Measurements from ENCODE around the gene NBAS. TPM values are rescaled to one million over a fixed set of nuclear protein-coding genes. Genes with fewer than 3 reads are reported as not detected.
"Not testable (repeated sequence)": the region's sequence is repeated elsewhere in the genome, so short reads cannot be mapped to it uniquely, and the experiment has no call there.

The NBAS gene
- total RNA-seq, 1 donor from 2014 or later = 86.4 TPM

DNA sequence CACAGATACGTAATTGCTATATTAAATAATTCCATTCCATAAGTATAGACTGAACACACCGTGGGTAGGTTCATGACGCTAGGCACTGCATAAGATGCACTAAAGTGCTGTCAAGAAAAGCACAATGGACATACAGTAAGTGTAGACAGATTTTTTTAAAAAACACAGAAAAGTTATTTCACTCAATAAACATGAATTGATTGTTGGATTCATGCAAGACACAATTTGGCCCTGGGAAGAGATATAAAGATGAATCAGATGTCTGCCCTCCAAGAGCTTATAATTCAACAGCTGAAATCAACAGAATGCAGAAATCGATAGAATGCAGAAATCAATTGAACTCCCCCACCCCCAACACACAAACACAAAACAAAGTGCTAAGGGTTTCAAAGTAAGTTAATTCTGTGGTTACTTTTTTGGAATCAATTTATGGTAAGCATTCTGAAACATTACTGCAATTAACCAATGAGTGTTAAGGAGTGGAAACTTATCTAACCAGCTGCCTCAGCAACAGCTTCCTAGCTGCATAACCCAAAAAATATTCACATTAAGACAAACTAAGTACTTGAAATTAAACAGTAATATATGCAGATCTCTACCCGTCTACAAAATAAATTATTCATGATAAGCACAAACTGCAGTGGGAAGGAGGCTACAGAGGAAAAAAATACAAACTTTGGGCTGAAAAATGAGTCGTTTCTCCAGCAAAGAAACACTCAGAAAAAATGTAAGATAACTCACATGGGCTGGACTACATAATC is 1.6 kb downstream of the NBAS start:
- DNase-seq (ENCODE audit: low read depth) = no peak

DNA sequence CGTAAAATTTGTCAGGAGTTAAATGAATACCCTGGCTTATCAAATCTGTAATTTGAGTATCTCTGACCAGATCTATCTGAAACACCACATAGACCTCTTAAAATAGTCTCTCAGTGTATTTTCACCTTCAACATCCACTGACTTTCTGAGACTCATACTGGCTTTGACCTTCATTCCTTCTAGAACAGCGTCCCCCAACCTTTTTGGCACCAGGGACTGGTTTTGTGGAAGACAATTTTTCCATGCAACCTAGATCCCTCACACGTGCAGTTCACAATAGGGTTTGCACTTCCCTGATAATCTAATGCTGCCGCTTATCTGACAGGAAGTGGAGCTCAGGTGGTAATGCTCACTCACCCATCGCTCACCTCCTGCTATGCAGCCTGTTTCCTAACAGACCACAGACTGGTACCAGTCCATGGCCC is 3.2 kb downstream of the NBAS start:
- DNase-seq (ENCODE audit: low read depth) = no peak

DNA sequence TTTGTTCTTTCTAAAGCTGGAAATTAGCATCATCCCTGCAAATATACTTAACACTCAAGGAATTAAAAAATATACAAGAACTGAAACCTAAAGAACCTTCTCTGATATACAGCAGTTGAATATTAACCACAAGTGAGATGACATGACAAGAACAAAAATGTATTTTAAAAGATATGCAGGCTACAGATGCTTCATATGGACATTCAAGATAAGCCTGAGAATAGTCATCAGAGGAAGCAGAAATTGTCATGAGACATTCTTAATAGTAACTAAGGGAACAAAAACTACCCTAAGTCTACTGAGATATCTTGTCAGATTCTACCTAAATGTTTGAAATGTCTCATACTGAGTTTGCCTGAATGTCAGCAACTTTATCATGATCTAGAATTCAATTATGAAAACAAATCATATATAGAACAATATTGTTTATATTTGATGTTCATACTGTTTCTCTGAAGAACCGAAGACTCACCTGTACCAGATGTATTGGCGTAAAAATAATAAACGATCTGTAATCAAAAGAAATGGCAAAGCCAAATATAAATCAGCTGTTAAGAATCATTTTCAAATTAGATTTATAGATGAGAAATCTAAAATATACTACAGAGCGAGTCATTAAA is 4.7 kb downstream of the NBAS start:
- DNase-seq (ENCODE audit: low read depth) = no peak

DNA sequence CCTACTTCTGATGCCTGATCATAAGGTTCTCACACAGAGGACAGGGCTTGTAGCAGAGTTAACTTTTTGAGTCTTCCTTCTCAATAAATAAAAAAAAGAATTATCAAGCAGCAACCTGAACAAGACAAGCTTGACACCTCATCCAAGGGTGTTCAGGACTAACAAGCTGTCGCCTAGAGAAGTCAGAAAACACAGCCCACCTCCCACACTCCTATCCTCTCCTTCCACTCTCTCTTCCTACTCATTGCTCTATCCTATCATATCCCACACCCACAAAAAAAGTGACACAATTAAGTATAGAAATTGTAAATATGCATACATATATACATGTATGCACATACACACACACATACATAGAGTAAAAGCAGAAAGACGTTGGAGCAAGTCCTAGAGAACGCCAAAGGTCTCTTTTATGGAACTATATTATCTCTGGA is 5.4 kb downstream of the NBAS start:
- no peak for DNase-seq (ENCODE audit: low read depth)

DNA sequence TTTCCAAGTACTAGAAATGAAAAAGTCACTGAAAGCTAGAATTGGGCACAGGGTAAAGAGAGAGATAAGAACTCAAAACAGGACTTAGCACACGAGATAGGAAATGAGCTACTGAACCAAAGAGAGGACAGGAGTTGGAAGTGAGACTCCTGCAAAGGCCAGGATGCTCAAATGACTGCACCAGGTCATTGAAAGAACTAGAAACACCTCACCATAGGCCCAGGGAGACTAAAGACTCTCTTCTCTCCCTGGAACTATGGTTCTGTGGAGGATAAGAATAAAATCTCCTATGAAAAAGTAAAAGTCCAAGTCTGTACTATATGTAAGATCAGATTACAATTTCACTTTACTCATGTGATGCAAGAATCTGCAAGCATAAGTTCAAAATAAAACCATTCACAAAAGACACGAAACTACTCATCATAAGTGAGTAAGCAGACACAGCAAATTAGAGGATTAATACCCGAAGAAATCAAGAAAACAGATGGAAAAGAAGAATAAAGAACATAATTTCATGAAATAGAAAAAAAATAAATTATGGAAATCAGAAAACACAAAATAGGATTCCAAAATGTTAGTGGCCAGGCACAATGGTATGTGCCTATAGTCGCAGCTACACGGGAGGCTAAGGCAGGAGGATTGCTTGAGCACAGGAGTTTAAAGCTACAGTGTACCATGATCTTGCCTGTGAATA is 6.5 kb downstream of the NBAS start:
- DNase-seq (ENCODE audit: low read depth) = no peak

DNA sequence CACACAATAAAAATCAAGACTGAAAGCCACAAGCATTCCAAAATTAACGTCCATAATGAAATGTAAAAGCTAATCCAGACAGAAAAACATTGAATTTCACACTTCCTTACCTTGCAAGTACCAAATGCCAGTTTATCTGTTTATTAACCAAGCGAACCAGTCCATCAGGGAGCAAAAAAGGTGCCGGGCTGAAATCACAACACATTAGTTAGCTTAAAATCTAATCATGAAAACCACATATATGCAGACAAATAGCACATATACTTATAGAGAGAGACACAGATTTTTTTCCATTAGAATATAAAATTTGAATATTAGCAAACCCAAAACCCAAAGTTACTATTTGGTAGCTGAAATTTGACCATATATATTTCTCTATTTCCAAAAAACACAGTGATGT is 7.2 kb downstream of the NBAS start:
- DNase-seq (ENCODE audit: low read depth) = no peak

DNA sequence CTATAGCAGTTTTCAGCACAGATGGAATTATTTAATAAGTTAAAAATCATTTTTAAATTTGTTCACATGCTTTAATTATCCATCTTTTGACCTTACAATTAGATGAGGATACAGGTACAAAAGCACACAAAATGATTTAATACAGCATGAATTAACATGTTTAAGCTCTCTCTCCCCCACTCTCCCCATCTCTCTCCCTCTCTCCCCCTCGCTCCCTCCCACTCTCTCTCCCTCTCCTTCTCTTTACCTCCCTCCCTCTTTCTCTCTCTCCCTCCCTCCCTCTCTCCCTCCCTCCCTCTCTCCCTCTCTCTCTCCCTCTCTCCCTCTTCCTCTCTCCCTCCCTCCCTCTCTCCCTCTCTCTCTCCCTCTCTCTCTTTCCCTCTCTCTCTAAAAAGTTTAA is 7.6 kb downstream of the NBAS start:
- DNase-seq (ENCODE audit: low read depth) = no peak

DNA sequence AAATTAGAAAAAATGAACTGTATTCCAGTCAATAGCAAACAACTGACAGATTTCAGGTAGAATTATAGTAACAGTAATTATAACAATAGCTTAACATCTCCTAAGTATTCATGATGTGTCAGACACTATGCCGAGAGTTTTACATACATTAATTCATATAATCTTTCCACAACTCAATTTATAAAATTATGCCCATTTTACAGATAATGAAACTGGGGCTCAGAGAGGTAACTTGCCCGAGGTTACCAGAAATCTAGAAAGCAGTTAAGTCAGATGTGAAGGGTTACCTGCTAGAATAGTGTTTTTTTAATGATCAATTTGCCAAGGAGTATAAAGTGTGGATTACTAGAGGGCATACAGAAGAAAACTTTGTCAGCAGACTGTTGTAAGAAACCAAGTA is 12.2 kb downstream of the NBAS start:
- DNase-seq (ENCODE audit: low read depth) = no peak

DNA sequence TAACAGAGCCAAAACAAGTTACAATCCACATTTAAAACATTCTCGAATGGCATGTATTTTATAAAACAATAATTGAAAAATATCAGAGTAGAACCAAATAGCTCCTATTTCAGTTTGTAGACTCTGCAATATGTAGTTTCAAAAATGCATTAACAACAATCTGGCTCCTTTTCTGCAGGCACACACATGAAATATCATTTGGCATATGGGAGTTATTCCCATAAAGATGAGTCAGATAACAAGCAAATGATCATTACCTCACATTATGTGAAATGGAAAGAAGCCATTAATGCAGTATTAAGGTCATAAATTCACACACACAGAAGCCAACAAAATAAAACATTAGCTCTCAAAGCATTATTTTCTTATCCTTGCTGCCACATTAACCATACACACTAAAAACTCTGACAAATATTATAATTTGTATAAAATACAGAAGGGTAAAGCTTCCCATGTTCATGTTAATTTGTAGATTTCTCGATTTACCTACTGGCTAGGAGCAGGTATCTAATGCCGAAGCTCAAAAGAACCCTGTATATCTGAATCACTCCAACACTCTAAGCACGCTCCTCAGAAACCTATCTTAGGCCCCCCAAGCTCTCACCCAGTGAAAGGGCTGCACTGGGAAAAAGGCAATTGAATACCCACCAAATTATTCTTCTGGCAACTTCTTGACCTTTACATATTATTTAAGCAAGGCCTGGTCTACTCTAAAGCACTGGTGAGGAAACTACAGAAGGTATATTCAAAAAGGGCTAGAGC is 13.8 kb downstream of the NBAS start:
- DNase-seq (ENCODE audit: low read depth) = no peak

DNA sequence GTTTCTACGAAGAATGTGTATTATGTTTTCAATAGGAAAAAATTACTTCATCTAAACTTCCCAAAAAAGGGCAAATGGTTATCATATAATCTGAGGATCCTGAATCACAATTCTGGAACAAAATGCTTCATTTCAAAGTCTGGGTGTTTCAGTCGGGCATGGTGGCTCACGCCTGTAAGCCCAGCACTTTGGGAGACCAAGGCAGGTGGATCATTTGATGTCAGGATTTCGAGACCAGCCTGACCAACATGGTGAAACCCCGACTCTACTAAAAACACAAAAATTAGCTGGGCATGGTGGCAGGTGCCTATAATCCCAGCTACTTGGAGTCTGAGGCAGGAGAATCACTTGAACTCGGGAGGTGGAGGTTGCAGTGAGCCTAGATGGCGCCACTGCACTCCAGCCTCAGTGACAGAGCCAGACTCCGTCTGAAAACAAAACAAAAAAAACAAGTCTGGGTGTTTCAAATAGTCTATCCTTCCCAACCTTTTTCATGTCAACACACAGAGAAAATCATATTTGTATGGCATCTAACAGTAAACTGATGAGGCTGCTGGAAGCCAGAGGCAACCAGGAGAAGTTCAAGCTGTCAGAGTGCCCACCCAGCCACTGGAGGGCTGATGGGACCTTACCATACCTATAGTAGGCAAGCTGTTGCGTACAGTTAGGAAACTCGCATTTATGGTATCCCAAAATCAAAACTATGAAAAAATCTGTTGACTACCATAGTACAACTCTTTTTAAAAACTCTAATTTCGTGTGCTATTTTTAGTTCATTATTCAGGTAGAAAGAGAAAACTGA is 14.6 kb downstream of the NBAS start:
- no peak for DNase-seq (ENCODE audit: low read depth)

DNA sequence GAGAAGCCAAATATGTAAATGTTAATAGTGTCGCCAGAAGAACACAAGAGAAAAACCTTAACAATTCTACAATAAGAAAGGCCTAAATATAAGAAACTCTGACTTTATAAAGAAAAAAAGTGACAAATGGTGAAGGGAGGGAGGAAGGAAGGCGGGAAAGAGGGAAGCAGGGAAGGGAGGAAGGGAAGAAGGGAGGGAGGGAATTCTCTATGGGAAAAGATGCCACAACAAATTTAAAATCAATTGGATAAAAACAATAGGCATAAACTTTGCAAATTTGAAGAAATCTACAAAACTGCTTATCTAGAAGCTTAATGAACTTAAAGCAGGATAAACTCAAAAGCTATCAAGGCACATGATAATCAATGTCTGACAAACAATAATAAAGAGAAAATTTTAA is 16.9 kb downstream of the NBAS start:
- no peak for DNase-seq (ENCODE audit: low read depth)

DNA sequence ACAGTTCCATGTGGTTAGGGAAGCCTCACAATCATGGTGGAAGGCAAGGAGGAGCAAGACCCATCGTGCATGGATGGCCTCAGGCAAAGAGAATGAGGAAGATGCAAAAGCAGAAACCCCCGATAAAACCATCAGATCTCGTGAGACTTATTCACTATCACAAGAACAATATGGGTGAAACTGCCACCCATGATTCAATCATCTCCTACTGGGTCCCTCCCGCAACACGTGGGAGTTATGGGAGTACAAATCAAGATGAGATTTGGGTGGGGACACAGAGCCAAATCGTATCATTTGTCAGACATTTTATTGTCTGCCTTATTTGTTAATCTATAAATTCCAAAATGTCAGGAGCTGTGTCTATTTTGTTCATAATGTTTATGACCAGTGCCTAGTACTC is 17.6 kb downstream of the NBAS start:
- DNase-seq (ENCODE audit: low read depth) = no peak

DNA sequence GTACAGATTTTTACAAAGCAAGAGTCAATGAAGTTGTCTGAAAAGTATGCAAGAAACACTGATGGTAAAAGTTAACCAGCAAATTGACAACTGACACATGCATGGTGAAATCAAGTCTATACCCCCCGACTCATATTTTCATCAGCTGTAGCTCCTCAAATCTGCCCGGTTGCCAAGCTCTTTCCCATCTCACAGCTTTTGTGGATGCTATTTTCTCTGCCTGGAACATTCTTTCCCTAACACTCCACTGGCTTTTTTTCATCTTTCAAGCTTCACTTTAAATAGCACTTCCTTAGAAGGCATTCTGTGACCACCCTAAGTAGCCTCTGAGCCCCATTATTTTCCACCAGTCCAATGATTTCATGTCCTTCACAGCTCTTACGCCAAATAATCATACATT is 18.1 kb downstream of the NBAS start:
- no peak for DNase-seq (ENCODE audit: low read depth)

DNA sequence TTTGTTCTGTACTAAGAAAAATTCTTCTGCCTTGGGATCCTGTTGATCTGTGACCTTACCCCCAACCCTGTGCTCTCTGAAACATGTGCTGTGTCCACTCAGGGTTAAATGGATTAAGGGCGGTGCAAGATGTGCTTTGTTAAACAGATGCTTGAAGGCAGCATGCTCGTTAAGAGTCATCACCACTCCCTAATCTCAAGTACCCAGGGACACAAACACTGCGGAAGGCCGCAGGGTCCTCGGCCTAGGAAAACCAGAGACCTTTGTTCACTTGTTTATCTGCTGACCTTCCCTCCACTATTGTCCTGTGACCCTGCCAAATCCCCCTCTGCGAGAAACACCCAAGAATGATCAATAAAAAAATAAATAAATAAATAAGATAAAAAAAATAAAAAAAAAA is 18.9 kb downstream of the NBAS start:
- not testable (repeated sequence) for DNase-seq (ENCODE audit: low read depth)

DNA sequence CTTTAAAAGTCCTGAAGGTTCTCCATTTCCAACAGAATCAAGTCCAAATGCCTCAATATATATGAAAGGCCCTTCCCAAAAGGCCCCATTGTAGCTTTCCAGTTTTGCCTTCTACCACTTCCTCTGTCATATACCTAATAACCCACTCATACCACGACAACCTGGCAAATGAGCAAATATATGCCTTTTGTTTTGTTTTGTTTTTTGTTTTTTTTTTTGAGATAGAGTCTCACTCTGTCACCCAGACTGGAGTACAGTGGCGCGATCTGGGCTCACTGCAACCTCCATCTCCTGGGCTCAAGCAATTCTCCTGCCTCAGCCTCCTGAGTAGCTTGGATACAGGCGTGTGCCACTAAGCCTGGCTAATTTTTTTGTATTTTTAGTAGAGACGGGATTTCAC is 20.6 kb downstream of the NBAS start:
- DNase-seq (ENCODE audit: low read depth) = not testable (repeated sequence)

DNA sequence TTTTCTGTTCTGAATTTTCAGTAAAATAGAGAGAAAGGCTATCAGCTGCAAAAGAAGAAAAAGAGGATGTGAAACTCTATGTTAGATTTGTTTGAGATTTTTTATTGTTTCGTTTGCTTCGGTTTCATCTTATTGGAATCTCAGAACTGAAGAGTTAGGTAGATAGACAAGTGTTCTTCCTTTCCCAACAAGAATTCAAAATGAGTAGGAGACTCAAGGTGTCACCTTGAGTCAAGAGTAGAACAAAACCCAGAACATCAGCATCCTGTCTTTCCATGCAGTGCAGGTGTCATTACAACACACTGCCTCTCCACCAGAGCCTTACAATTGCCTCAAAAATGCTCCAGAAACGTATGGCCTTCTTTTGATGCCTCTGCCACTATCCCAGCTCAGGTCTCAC is 21.1 kb downstream of the NBAS start:
- DNase-seq (ENCODE audit: low read depth) = no peak

DNA sequence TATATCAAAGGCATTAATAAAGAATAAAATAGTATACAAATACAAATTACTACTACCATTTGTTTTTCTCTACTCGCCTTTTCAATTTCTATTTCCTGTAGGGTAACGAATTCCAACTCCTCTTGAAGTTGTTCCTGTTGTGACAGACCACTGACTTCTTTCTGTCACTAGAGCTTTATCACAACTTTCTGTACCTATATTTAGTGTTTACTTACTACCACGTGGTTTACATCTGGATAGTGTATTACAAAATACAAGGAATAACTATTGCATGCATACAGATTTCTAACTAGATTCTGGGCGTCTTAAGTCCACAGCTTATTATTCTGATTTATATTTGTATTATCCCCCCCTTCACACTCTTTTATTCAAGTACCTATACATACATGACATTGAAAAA is 22.3 kb downstream of the NBAS start:
- no peak for DNase-seq (ENCODE audit: low read depth)

DNA sequence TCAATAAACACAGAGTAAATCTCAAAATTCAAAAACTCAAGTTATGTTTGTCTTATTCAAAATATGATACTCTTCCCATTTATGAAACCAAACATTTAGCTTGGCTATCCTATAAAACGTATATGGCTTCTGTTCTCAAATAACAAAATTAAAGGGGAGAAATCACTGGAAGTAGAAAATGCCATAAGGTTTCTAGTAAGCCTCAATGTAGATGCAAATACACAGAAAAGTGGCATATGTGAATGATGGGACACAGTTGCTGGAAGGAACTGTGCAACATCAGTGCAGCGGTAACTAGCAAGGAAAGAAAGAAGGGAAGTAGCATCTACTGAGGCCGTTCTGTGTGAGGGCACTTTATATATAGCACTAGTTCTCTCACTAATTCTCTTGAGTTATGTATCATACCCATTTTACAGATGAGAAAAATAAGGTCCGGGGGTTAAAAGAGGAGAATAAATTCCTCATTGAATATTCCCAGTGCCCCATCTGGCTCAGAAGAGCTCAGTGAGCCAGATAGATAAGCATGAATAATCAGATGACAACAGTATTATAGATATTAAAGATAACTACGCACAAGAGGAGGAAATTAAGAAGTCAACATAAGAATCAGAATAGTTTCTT is 27.2 kb downstream of the NBAS start:
- DNase-seq (ENCODE audit: low read depth) = no peak

DNA sequence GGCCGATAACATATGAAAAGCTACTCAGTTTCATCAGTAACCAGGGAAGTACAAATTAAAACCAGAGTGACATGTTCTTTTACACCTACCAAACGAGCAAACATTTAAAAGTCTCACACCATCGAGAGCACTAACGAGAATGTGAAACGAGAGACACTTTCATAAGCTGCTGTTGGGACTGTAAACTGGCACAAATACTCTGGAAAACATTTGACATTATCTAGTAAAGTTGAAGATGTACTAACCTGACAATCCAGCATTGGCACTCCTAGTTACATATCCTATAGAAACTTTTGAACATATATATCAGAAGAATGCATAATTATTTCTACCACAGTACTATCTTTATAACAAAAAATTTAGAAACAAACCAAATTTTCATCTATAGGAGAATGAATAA is 28.1 kb downstream of the NBAS start:
- no peak for DNase-seq (ENCODE audit: low read depth)

DNA sequence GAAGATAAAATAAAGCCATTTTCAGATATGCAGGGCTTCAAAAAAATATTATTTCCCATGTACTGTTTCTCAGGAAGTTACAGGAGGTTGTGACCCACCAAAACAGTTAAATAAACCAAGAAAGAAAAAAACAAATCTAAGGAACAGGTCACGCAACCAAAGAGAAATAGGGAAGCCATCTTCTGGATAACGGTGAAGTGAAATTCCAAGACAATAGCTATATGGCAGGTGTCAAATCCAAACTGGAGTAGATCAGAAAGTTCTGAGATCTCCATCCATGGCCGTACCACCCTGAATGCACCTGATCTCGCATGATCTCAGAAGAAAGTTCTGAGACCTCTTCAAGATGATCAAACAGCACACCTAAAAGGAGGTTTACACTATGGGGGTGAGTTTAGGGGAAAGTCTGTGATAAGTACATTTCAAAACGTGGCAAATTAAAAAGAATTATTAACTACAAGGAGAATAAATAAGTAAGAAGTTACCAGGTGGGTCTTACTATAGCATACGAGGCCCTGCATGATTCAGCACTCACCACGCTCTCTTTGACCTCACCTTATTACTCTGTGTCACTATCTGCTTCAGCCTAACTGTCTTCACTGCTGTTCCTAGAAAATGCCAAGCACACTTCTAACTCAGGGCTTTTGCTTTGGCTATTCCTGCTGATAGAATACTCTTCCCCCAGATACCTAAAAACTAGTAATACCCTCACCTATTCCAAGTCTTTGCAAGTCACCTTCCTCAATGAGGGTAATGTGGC is 29.9 kb downstream of the NBAS start:
- DNase-seq (ENCODE audit: low read depth) = no peak
